ENCODE data around the gene KCTD4.

DNA sequence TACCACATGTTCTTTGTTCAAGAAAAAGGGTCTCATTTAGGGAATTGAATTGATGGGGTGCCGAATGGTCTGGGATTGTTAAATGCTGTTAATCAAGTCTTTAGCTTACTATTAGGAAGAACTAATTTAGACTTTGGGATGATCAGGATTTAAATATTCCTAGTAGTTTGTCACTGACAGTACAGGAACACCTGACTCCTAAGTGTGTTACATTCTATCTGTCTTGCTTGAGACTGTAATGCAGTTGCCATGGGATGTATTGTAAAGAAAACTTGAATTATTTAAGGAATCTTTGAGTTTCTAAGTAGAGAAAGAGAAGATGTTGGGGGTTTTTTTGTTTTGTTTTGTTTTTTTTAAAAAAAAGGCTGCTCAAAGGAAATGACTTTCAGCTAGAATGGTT lies 17.8 kb upstream of the KCTD4 start:
- TF ChIP-seq, protein P1, sequence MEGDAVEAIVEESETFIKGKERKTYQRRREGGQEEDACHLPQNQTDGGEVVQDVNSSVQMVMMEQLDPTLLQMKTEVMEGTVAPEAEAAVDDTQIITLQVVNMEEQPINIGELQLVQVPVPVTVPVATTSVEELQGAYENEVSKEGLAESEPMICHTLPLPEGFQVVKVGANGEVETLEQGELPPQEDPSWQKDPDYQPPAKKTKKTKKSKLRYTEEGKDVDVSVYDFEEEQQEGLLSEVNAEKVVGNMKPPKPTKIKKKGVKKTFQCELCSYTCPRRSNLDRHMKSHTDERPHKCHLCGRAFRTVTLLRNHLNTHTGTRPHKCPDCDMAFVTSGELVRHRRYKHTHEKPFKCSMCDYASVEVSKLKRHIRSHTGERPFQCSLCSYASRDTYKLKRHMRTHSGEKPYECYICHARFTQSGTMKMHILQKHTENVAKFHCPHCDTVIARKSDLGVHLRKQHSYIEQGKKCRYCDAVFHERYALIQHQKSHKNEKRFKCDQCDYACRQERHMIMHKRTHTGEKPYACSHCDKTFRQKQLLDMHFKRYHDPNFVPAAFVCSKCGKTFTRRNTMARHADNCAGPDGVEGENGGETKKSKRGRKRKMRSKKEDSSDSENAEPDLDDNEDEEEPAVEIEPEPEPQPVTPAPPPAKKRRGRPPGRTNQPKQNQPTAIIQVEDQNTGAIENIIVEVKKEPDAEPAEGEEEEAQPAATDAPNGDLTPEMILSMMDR (IDR thresholded peaks at IDR 0.05), result no peak
- no peak for TF ChIP-seq EP300 (IDR thresholded peaks at IDR 0.05)
- TF ChIP-seq POLR2A (IDR thresholded peaks at IDR 0.05), result no peak
